ENCODE results near the gene CMTM7. TPM values are rescaled to one million over a fixed set of nuclear protein-coding genes. Genes with fewer than 3 reads are reported as not detected.

Gene CMTM7
- total and polyA plus RNA-seq, 10 of the 15 experiments (the other 5 are each of a cell fraction or from before 2014, with no cell fraction given), result 3.7 to 36.4 (median 14.7) TPM

DNA sequence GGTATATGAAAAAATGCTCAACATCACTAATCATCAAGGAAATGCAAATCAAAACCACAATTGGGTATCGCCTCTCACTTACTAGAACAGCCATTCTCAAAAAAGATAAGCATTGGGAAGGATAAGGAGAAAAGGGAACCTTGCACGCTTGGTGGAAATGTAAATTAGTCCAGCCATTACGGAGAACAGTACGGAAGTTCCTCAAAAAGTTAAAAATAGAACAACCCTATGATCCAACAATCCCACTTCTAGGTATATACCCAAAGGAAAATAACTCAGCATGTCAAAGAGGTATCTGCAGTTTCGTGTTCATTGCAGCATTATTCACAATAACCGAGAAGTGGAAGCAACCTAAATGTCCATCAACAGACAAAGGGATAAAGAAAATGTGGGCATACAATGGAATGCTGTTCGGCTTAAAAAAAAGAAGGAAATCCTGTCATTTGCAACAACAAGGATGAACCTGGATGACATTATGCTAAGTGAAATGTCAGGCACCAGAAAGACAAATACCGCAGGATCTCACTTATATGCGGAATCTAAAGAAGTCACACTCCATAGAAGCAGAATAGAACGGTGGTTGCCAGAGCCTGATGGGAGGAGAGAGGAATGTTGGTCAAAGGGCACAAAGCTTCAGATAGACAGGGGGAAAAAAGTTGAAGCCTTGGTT is 11.7 kb upstream of the CMTM7 start (continued):
- TF ChIP-seq, protein P1, sequence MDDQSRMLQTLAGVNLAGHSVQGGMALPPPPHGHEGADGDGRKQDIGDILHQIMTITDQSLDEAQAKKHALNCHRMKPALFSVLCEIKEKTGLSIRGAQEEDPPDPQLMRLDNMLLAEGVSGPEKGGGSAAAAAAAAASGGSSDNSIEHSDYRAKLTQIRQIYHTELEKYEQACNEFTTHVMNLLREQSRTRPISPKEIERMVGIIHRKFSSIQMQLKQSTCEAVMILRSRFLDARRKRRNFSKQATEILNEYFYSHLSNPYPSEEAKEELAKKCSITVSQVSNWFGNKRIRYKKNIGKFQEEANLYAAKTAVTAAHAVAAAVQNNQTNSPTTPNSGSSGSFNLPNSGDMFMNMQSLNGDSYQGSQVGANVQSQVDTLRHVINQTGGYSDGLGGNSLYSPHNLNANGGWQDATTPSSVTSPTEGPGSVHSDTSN (IDR thresholded peaks at IDR 0.05; ENCODE audit: insufficient replicate concordance, low read depth, low read length), result no peak

DNA sequence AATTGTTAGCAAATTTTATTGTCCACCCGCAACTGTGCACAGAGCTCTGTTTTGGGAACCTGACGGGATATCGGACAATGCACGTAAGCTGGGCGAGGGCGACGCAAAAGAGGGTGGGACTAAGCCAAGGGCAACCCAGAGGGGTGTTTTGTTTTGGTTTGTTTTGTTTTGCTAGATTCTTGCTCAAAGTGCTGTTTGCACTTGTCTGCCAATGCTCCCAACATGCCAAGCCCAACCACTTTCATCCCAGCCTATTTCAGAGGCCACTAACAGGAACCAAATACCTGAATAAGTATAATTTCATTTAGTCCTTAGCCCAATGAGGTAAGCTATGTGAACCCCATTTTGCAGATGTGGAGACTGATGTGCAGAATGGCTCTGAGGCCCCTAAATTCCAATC is 9.7 kb upstream of the CMTM7 start:
- no peak overlapping the region for H2AFZ ChIP-seq (ENCODE audit: control insufficient read depth, low read depth, low read length)
- H3K9me3 ChIP-seq (replicated peaks; ENCODE audit: control insufficient read depth, insufficient read depth, low read length), result no peaks in the 10 kb centered on the region
- H3K4me3 ChIP-seq, result no peak overlapping the region
- H3K4me1 ChIP-seq (ENCODE audit: control insufficient read depth, insufficient read depth, low read length), result no peaks in the 10 kb centered on the region
- no peak overlapping the region for H3K27ac ChIP-seq (ENCODE audit: control insufficient read depth, insufficient read depth)
- ChIA-PET SMC1A (ENCODE audit: uncharacterized antibody, unreplicated experiment) (interaction anchor here (0.7 to 1.7 kb wide), 3 partner anchors 8 to 91 kb away, joined by 3 read pairs; no protein-coding TSS in a partner anchor), CTCF (interaction anchor here (1.1 kb wide), 2 partner anchors 57 to 88 kb away, joined by 3 read pairs; no protein-coding TSS in a partner anchor), POLR2A (no interaction called here), RAD21 (ENCODE audit: unreplicated experiment) (no interaction called here)
- DNase-seq (ENCODE audit: low read depth, low spot score) (no peak), ATAC-seq (no peak), FAIRE-seq (no peak)
- no peak overlapping the region for H3K4me2 ChIP-seq (ENCODE audit: control insufficient read depth, insufficient read depth)
- H3K36me3 ChIP-seq (ENCODE audit: control insufficient read depth in 2 of 2, insufficient read depth in 2 of 2, low read length in 1 of 2), result no peaks in the 10 kb centered on the region
- WGBS (ENCODE audit: insufficient coverage, insufficient replicate concordance, low lambda C conversion rate, missing lambda C conversion rate), result 90% methylated on average over 7 of the region's 7 CpGs
- no peaks in the 10 kb centered on the region for H4K20me1 ChIP-seq (ENCODE audit: control insufficient read depth, insufficient read depth)
- no peak overlapping the region for H3K9ac ChIP-seq (ENCODE audit: control insufficient read depth, insufficient read depth, low read length)
- H3K79me2 ChIP-seq (ENCODE audit: control insufficient read depth, insufficient read depth, low read length), result no peaks in the 10 kb centered on the region
- H3K27me3 ChIP-seq (replicated peaks in 1 of 2; ENCODE audit: control insufficient read depth in 2 of 2, insufficient read depth in 2 of 2, low read length in 1 of 2), result 0 out of 4 replicates have a peak, but pooled peaks cover 0 to 3% of the 10 kb centered on the region in 2 experiments
- in situ Hi-C loops (cut with MboI) (no loop called here), intact Hi-C loops (cut with micrococcal nuclease; ENCODE audit: unreplicated experiment) (no loop called here)
- TF ChIP-seq BMI1 (IDR thresholded peaks at IDR 0.05; ENCODE audit: borderline replicate concordance), result no peak
- TF ChIP-seq SIN3A (IDR thresholded peaks at IDR 0.05; ENCODE audit: low read depth, low read length), result no peak
- no peak for TF ChIP-seq FOXM1 (IDR thresholded peaks at IDR 0.05; ENCODE audit: low read depth, low read length)
- TF ChIP-seq RB1 (IDR thresholded peaks at IDR 0.05; ENCODE audit: borderline replicate concordance), result no peak
- no peak for TF ChIP-seq RELA (IDR thresholded peaks at IDR 0.05; ENCODE audit: borderline replicate concordance, partially characterized antibody)
- no peak for TF ChIP-seq JUNB (IDR thresholded peaks at IDR 0.05)
- TF ChIP-seq, protein P2, sequence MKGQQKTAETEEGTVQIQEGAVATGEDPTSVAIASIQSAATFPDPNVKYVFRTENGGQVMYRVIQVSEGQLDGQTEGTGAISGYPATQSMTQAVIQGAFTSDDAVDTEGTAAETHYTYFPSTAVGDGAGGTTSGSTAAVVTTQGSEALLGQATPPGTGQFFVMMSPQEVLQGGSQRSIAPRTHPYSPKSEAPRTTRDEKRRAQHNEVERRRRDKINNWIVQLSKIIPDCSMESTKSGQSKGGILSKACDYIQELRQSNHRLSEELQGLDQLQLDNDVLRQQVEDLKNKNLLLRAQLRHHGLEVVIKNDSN (IDR thresholded peaks at IDR 0.05; ENCODE audit: borderline replicate concordance, extremely low read length, insufficient read depth, low read depth, low read length), result no peak
- TF ChIP-seq EGR1 (IDR thresholded peaks at IDR 0.05; ENCODE audit: borderline replicate concordance in 1 of 2, low read depth in 2 of 2, low read length in 2 of 2), result no peak
- TF ChIP-seq, protein P3, sequence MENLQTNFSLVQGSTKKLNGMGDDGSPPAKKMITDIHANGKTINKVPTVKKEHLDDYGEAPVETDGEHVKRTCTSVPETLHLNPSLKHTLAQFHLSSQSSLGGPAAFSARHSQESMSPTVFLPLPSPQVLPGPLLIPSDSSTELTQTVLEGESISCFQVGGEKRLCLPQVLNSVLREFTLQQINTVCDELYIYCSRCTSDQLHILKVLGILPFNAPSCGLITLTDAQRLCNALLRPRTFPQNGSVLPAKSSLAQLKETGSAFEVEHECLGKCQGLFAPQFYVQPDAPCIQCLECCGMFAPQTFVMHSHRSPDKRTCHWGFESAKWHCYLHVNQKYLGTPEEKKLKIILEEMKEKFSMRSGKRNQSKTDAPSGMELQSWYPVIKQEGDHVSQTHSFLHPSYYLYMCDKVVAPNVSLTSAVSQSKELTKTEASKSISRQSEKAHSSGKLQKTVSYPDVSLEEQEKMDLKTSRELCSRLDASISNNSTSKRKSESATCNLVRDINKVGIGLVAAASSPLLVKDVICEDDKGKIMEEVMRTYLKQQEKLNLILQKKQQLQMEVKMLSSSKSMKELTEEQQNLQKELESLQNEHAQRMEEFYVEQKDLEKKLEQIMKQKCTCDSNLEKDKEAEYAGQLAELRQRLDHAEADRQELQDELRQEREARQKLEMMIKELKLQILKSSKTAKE (IDR thresholded peaks at IDR 0.05; ENCODE audit: low read depth, poor library complexity, severe bottlenecking), result no peak
- no peak for TF ChIP-seq ETV6 (conservative IDR thresholded peaks at IDR 0.05 in 1 of 2, IDR thresholded peaks at IDR 0.05 in 1 of 2; ENCODE audit: borderline replicate concordance in 1 of 2, low read depth in 1 of 2)
- no TSS peak for BruUV-seq (replicated peaks)
